Measurements from ENCODE around the gene NADSYN1. TPM values are rescaled to one million over a fixed set of nuclear protein-coding genes. Genes with fewer than 3 reads are reported as not detected.
A peak's percentile ranks its signal among the peaks of the same experiment; 100 is the strongest.

NADSYN1 gene
- total and polyA plus RNA-seq, 2 of the 13 experiments (the other 11 are each of a cell fraction or from before 2014, with no cell fraction given), result 35.7 to 51.5 TPM

- no peak for TF ChIP-seq AFF4 (CRISPR knock-in tag; IDR thresholded peaks at IDR 0.05)
- TF ChIP-seq DRAP1 (CRISPR knock-in tag; IDR thresholded peaks at IDR 0.05), result 0 out of 2 replicates have a peak, but pooled peaks have one; percentile 22
- TF ChIP-seq ZNF572 (CRISPR knock-in tag; IDR thresholded peaks at IDR 0.05), result no peak
- TF ChIP-seq ELF1 (CRISPR knock-in tag; IDR thresholded peaks at IDR 0.05), result peak; percentile 33; the same call in 1 of the 2 replicates
- TF ChIP-seq ZNF589 (CRISPR knock-in tag; conservative IDR thresholded peaks at IDR 0.05), result no peak
- TF ChIP-seq ZNF546 (CRISPR knock-in tag; conservative IDR thresholded peaks at IDR 0.05), result no peak
- peak; percentile 88; the same call in 1 of the 2 replicates for TF ChIP-seq SMAD1 (CRISPR knock-in tag; IDR thresholded peaks at IDR 0.05; ENCODE audit: borderline replicate concordance, low read depth)
- TF ChIP-seq LCORL (IDR thresholded peaks at IDR 0.05), result no peak
- peak; percentile 53; the same call in 1 of the 2 replicates for TF ChIP-seq LCORL (CRISPR knock-in tag; IDR thresholded peaks at IDR 0.05)
- 0 out of 2 replicates have a peak, but pooled peaks have one; percentile 35 for TF ChIP-seq KAT8 (CRISPR knock-in tag; IDR thresholded peaks at IDR 0.05)
- TF ChIP-seq MEIS2 (CRISPR knock-in tag; IDR thresholded peaks at IDR 0.05), result 0 out of 2 replicates have a peak, but pooled peaks have one; percentile 29
- TF ChIP-seq CREM (IDR thresholded peaks at IDR 0.05), result 0 out of 2 replicates have a peak, but pooled peaks have one; percentile 28
- no peak for TF ChIP-seq CREM (CRISPR knock-in tag; IDR thresholded peaks at IDR 0.05)
- no peak for TF ChIP-seq ZNF343 (CRISPR knock-in tag; IDR thresholded peaks at IDR 0.05)
- TF ChIP-seq TIGD3 (CRISPR knock-in tag; IDR thresholded peaks at IDR 0.05; ENCODE audit: borderline replicate concordance), result no peak
- peak; percentile 78; the same call in 1 of the 2 replicates for TF ChIP-seq AKAP8 (CRISPR knock-in tag; IDR thresholded peaks at IDR 0.05)
- no peak for TF ChIP-seq ZBTB25 (CRISPR knock-in tag; IDR thresholded peaks at IDR 0.05)
- peak; percentile 37; the same call in 1 of the 2 replicates for TF ChIP-seq FOXP4 (CRISPR knock-in tag; IDR thresholded peaks at IDR 0.05)
- no peak for TF ChIP-seq CBX2 (IDR thresholded peaks at IDR 0.05; ENCODE audit: low read depth, low read length)
- no peak for TF ChIP-seq CBX2 (CRISPR knock-in tag; IDR thresholded peaks at IDR 0.05; ENCODE audit: low read depth)
- TF ChIP-seq SETDB1 (CRISPR knock-in tag; IDR thresholded peaks at IDR 0.05; ENCODE audit: borderline replicate concordance), result no peak
- no peak for TF ChIP-seq KMT2A (CRISPR knock-in tag; IDR thresholded peaks at IDR 0.05)
Observed at GRCh38 chr11:71433648-71434450, 19.2 kb upstream of the NADSYN1 start (continued).
